ENCODE measurements around the gene TM9SF4. TPM values are rescaled to one million over a fixed set of nuclear protein-coding genes. Genes with fewer than 3 reads are reported as not detected.

The TM9SF4 gene, protein sequence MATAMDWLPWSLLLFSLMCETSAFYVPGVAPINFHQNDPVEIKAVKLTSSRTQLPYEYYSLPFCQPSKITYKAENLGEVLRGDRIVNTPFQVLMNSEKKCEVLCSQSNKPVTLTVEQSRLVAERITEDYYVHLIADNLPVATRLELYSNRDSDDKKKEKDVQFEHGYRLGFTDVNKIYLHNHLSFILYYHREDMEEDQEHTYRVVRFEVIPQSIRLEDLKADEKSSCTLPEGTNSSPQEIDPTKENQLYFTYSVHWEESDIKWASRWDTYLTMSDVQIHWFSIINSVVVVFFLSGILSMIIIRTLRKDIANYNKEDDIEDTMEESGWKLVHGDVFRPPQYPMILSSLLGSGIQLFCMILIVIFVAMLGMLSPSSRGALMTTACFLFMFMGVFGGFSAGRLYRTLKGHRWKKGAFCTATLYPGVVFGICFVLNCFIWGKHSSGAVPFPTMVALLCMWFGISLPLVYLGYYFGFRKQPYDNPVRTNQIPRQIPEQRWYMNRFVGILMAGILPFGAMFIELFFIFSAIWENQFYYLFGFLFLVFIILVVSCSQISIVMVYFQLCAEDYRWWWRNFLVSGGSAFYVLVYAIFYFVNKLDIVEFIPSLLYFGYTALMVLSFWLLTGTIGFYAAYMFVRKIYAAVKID
- polyA plus RNA-seq (ENCODE audit: insufficient read length in 4 of 4) = 10 to 100 TPM; 67.1 to 69.1 (median 67.9) TPM

DNA sequence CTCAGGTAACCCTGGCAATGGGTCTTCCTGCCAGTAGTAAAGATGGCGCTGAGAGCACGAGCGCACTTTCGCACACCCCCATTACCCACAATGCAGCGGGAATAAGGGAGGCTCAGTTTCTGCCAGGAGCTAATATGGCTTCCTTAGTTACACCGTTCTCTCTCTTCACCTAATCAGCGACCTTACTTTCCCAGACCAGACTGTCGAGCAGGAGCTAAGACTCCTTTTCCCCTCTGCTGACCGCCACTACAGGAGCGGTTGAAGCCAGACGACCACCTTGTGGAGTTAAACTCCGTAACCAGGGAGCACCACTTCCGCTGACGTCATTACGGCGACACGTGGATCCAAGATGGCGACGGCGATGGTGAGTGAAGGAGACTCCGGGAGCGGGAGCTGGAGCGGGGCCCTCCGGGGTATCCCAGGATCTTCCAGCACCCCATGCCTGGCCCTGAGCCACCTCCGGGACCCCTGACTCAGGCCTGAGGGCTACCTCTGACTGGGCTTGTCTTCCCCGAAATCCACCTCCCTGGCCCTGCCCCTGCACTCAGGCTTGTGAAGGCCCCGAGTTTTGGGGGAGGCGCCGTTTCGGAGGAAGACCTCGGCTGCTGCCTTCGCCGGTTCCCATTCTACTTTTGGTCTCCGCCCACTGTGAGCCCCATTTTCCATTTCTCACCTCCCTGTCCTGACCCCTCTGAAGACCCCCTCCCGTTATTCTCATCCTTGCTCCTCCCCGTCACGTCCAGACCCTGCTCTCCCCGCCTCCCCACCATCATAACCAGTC, at the start of gene TM9SF4:
Gene TM9SF4 (plus strand): TSS at position 323 of the 781 bp plus-strand sequence. CDS start 27 bp downstream, at position 350.
- peak; percentile 94 to 97 (median 95) for DNase-seq (ENCODE audit: low read depth in 4 of 4, low spot score in 3 of 4)

DNA sequence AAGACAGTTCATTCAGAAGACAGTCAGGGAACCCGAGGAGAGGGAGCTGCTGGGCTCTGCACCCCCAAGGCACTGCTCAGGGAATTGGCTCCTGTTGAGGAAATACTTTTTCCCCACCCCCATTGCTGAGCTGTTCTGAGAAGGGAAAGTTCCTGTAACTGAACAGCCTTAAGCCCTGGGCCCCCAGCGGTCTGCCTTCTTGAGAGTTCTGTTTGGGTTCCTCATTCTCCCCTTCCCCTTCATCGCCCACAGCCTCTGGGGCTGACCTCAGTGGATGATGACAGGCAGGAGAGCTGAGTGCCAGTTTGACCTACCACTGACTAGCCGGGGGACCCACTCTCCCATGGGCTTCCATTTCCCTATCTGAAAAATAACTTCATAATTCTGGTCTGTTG, 46.7 kb upstream of the TM9SF4 start:
- no peak for DNase-seq (ENCODE audit: low read depth in 4 of 4, low spot score in 3 of 4)

DNA sequence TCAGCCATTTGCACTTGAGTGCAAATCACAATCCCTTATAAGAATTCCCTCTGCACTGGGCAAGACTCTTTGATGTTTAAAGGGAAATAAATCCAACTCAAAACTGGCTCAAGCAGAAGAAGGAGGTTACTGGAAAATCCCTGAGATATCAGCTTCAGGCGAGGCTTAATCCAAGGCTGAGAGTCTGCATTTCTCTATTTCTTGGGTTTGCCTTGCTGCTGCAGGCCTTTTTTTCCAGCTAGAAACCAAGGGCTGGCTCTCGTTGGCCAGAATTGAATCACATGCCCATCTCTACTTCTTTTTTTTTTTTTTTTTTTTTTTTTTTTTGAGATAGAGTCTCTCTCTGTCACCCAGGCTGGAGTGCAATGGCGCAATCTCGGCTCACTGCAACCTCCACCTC, 45.8 kb upstream of the TM9SF4 start:
- no peak for DNase-seq (ENCODE audit: low read depth in 4 of 4, low spot score in 3 of 4)

DNA sequence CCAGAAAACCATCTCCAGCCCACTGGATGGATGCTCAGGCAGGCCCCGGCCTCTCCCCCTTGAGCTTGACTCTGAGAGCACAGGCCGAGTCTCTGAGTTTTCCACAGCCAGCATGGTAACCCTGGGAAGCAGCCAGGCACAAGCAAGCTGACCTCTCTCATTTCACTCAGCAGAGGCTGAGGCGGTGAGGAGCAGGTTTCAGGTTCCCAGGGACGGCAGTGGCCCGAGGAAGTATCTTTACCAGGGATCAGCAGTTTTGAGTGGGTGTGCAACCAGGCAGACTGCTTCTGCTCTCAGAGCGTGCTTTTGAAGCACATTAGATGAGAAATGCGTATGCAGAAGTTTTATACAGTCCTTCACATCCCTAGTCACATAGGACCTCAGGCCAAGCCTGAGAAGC, 44.8 kb upstream of the TM9SF4 start:
- DNase-seq (ENCODE audit: low read depth in 4 of 4, low spot score in 3 of 4) = peak in 1 of 4 donors; percentile 57

DNA sequence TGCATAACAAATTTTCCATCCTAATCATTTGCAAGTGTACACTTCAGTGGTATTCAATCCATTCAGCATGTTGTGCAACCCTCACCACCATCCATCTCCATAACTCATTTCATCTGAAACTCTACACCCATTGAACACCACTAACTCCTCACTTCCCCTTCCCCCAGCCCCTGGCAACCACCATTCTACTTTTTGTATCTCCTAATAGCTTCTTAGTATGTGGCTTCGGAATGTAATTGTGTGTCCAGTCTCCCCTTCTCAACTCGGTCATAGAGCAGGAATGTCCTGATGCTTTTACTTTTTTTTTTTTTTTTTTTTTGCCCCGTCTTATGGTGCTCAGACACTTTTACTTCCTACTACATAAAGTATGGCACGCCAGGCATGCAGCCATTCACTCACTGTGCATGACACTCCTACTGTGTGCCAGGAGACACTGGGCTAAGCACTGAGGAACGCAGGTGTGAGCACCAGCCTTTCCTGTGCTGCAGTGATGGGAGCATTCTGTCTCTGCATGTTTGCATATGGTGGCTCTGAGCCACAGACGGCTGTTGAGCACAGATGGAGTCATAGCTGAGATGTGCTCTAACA, 42.2 kb upstream of the TM9SF4 start:
- no peak for DNase-seq (ENCODE audit: low read depth in 4 of 4, low spot score in 3 of 4)

DNA sequence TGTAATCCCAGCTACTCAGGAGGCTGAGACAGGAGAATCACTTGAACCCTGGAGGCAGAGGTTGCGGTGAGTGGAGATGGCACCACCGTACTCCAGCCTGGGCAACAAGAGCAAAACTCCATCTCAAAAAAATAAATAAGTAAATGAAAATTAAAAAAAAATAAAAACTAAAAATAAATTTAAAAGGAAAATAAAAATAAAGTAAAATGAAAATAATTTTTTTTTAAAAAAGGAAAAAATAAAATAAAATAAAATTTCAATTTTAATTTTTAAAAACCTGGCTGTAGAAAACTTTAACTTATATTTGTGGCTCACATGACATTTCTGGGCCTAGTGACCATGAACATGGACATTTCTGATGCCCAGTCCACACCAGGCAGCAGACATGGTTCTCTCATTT, 41.3 kb upstream of the TM9SF4 start:
- DNase-seq (ENCODE audit: low read depth in 4 of 4, low spot score in 3 of 4) = no peak

DNA sequence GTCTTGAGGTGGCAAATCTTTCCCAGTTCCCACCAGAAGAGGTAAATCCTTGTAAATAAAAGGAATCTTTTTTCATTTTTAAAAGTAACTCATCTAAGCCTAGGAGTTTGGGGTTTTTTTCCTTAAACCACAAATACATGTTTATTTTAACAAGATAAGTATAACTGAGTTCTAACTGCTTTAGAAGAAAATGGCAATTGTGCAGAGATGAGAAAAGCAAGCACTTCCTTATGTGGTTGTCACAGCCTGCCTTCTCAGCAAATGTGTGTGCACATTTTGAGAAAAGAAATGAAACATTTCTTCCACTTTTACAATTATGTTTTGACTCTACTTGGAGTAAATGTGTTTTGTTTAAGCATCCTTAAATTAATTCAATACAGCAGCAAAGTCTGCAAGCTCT, 39.8 kb upstream of the TM9SF4 start:
- DNase-seq (ENCODE audit: low read depth in 4 of 4, low spot score in 3 of 4) = no peak

DNA sequence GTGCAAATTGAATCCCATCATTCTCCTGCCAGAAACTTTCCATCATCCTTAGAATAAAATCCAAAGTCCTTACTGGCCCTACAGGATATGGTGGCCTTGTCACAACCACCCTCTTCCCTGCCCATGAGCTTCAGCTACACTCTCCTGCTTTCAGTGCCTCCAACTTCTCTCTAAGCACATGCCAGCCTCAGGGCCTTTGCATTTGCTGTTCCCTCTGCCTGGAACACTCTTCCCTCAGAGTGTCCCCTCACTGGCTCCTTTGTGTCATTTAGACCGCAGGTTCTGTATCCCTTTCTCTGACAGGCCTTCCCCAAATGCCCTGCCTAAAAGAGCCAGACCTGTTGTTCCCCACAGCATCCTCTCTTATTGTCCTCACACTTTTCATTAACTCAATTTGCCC, 39.2 kb upstream of the TM9SF4 start:
- no peak for DNase-seq (ENCODE audit: low read depth in 4 of 4, low spot score in 3 of 4)

DNA sequence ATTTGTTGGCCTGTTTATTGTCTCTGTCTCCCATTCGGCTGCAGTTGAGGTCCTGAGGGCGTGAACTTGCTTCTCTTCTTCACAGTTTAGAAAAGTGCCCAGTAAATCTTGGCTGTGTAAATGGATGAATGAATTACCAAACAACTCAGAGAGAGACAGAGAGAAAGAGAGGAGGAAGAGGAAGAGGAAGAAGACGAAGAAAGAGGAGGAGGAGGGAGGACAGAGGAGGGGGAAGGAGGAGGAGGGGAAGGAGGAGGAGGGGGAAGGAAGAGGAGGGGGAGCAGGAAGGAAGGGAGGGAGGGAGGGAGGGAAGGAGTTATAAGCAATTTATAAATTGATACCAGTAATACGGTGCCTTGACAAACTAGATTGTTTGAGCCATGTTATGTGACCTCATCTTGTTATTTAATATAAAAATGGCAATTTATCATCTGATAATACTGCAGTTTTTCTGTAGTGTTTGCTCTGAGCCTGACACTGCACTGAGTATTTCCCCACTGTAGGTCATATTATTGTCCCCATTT, 38.8 kb upstream of the TM9SF4 start:
- DNase-seq (ENCODE audit: low read depth in 4 of 4, low spot score in 3 of 4) = no peak

DNA sequence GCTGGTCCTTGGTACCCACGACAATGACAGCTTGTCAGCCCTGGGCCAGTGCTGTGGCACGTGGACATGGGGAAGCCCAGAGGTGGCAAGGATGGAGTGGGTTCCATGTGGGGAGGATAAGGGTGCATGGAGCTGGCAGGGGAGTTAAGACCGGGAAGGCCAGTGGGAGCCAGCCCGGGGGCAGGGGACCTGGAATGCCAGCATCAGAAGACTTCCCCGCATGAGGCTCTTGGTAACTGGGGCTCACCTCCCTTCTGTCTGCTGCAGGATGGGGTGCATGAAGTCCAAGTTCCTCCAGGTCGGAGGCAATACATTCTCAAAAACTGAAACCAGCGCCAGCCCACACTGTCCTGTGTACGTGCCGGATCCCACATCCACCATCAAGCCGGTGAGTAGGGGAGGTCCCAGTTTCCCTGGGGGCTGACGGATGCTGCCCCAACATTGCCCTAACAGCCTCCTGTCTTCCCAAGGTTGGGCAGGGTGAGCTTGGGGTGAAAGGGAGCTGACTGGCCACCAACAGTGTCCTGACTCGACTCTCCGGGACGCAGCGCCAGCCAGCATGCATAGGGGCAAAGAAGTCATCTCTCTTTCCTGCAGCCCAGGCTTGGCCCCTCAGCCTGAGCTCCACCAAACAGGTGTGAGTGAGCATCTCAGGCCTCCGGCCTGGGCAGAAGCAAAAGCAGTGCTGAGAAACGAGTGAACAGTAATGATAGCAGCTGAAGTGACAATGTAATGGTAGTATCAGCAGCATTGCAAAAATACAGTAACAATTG, 37.9 kb upstream of the TM9SF4 start:
- no peak for DNase-seq (ENCODE audit: low read depth in 4 of 4, low spot score in 3 of 4)

DNA sequence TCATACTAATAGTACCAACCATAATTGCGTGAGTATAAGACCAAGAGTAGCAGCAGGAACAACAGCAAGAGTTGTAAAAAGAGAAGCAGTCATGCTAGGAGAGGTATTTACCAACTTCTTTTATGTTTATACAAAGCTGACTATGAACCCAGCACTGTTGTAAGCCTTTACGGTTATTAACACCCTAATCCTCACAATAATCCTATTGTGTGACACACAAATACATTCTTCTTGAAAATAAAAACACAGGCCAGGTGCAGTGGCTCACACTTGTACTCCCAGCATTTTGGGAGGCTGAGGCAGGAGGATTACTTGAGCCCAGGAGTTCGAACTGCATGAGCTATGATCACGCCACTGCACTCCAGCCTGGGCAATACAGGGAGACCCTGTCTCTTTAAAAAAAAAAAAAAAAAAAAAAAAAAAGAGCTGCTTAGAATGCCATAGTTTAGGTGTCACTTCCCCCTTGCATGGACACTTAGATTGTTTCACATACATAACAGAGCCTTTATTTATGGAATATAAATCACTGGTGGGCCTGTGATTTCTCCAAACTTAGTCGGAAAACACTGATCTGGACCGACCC, 37.3 kb upstream of the TM9SF4 start:
- no peak for DNase-seq (ENCODE audit: low read depth in 4 of 4, low spot score in 3 of 4)

DNA sequence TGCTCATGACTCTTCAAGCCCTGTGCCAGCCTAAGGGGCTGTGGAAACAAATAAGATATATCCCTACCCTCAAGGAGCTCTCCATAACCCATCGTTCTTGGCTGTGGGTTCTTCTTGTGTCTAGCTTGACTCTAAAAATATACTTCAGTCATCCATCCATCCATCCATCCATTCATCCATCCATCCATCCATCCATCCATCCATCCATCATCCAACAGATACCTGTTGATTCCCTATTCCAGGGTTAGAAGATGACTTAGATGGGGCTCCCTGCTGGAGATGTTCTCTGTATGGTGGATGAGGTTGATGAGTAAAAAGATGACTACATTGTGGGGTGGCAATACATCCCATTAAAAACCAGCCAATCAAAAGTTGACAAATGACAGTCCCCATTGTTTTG, 34.0 kb upstream of the TM9SF4 start:
- no peak for DNase-seq (ENCODE audit: low read depth in 4 of 4, low spot score in 3 of 4)

DNA sequence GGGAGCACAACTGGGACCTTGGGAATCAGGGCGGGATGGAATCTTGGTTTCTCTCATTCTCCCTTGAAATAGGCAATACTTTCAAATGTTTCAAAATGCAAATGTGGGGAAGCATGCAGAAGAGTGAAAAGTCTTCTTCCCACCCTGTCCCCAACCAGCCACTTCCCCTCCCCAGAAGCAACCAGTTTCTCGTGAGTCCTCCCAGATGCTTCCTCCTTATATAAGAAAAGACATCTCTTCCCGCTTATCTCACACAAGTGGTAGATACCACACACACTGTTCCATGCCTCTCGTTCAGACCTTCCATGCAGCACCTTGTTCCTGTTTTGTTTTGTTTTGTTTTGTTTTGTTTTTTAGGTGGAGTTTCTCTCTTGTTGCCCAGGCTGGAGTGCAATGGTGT, 32.3 kb upstream of the TM9SF4 start:
- DNase-seq (ENCODE audit: low read depth in 4 of 4, low spot score in 3 of 4) = no peak

DNA sequence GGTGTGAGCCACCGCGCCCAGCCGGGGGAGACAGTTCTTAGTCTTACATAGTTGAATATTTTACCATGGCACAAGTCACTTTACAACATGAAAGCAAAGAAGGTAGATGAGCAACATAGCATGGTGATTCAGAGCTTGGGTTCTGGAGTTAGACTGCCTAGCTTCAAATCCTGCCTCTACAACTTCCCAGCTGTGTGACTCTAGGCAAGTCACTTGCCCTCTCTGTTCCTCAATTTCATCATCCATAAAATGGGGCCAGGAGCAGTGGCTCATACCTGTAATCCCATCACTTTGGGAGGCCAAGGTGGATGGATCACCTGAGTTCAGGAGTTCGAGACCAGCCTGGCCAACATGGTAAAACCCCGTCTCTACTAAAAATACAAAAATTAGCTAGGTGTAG, 31.2 kb upstream of the TM9SF4 start:
- no peak for DNase-seq (ENCODE audit: low read depth in 4 of 4, low spot score in 3 of 4)

DNA sequence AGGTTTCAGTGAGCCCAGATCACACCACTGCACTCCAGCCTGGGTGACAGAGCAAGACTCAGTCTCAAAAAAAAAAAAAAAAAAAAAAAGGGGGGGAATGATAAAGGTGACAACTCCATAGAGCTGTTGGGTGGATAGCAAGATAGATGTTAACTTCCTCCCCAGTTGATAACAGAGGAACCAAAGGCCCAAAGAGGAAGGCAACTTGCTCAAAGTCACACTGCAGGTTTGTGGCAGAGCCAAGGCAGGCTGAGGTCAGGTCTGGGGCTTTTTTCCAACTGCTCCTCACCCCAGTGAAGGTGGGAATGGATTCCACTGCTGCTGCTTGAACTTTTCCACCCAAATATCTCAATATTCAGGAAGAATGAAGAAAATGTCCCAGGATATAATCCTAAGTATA, 30.7 kb upstream of the TM9SF4 start:
- DNase-seq (ENCODE audit: low read depth in 4 of 4, low spot score in 3 of 4) = no peak

DNA sequence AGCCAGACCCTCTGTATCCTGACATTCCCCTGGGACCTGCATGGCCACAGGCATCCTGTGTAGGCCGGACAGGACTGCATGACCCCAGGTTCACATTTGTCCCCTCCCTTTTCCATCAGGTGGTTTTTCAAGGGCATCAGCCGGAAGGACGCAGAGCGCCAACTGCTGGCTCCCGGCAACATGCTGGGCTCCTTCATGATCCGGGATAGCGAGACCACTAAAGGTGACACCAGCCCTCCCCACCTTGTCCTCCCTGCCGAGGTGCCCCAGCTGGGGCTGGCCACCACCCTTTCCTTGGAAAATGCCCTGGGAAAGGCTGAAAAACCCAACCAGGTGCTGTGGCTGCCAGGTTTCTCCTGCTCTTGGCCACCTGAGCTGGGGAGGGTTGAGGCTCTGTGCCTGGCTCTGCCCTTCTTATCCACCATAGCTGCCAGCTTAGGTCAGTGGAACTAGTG, 29.8 kb upstream of the TM9SF4 start:
- no peak for DNase-seq (ENCODE audit: low read depth in 4 of 4, low spot score in 3 of 4)

DNA sequence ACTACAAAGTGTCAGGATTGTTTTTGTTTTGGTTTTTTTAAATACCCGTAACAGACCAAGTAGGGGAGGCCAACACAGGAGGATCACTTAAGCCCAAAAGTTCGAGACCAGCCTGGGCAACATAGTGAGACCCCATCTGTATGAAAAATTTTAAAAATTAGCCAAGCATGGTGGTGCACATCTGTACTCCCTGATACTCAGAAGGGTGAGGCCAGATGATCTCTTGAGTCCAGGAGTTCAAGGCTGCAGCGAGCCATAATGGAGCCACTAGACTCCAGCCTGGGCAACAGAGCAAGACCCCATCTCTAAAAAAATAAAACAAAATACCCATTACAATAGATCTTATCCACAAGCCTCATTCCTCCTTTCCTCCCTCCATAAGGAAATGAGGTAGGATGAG, 28.7 kb upstream of the TM9SF4 start:
- no peak for DNase-seq (ENCODE audit: low read depth in 4 of 4, low spot score in 3 of 4)

DNA sequence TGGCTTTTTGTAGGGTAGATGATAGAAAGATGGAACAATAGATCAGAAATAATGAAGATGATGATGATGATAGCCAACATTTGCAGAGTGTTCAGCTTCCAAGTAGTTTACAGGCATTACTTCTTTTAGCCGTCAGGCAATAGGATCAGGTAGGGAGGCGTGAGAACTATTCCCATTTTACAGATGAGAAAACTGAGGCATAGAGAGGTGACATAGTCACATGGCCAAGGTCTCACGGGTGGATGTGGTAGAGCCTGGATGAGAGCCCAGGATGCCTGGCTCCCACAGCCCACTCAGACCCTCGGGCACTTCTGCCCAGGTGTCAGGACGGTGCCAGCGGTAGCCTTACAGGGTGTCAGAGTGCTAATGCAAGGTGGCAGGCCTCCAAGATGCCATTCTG, 26.0 kb upstream of the TM9SF4 start:
- no peak for DNase-seq (ENCODE audit: low read depth in 4 of 4, low spot score in 3 of 4)

DNA sequence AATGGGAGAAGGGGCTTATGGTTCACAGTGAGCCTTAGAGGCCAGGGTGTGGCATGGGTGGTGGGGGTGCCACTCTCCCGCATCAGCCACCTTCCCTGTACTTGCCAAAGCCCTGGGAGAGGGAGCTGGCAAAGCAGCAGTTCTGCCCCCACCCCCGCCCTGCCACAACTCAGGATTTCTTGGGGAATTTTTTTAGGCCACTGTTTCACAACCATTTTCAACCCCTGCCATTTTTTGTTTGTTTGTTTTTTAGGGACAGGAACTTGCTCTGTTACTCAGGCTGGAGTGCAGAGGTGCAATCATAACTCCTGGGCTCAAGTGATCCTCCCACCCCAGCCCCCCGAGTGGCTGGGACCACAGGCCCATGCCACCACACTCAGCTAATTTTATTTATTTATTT, 22.4 kb upstream of the TM9SF4 start:
- DNase-seq (ENCODE audit: low read depth in 4 of 4, low spot score in 3 of 4) = no peak

DNA sequence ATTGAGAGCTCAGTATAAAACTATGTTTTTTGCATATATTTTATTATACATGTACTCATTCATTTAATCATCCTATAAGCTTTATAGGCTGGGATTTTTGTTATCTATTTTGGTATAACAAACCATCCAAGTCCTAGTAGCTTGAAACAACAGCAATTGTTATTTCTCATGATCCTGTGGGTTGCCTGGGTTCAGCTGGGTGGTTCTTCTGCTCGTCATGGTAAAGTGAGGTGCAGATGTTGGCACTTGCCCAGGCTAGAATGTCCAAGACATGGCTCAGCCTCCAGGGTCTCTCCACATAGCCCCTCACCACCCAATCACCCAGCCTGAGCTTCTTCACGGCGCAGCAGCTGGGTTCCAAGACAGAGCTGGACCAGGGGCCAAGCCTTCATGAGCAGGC, 20.8 kb upstream of the TM9SF4 start:
- DNase-seq (ENCODE audit: low read depth in 4 of 4, low spot score in 3 of 4) = no peak

Data from left renal pelvis (tissue), 4 donors.